Left ventricle myocardium superior (tissue), 1 donor: Measurements from ENCODE around the gene TMPRSS7. TPM values are rescaled to one million over a fixed set of nuclear protein-coding genes. Genes with fewer than 3 reads are reported as not detected.

Source experiments
- ATAC-seq: fragments of 200-7000 bp; cut with Tn5 transposase; one replicate; pipeline ENCODE4 v1.9.1; 2020; ENCODE audit warnings: mild to moderate bottlenecking, moderate library complexity
- DNase-seq: peaks from one replicate; pipeline ENCODE4 v3.0.0-alpha.2; 2020
- intact Hi-C: fragments of 100-400 bp; cut with micrococcal nuclease; formaldehyde crosslinking; loops from one replicate; pipeline ENCODE4 v1.11.0; 2022
- microRNA-seq: library from miRNA; unstranded; fragments of <30 nt; microRNA quantifications from one replicate; pipeline ENCODE4 v1.2.0, GENCODE V29; 2020; ENCODE audit warnings: borderline number of aligned reads
- total RNA-seq: library from RNA; stranded (reverse); fragmentation: NEBNext Ultra II Directional; extraction: Animal tissue kit (Norgen Biotek cat#: 25700); gene quantifications from one replicate; pipeline ENCODE4 v1.2.1, GENCODE V29; 2021
- donor health status: DM: no; HTN: yes; CAD: no; lungs with severe emphysema.

Gene TMPRSS7
- total RNA-seq, 1 donor from 2014 or later = not detected

- intact Hi-C loops = no loop called here
- ATAC-seq (no peak), DNase-seq (no peak)
Measured at GRCh38 chr3:112119962-112120836, 85.7 kb downstream of the TMPRSS7 start.

DNA sequence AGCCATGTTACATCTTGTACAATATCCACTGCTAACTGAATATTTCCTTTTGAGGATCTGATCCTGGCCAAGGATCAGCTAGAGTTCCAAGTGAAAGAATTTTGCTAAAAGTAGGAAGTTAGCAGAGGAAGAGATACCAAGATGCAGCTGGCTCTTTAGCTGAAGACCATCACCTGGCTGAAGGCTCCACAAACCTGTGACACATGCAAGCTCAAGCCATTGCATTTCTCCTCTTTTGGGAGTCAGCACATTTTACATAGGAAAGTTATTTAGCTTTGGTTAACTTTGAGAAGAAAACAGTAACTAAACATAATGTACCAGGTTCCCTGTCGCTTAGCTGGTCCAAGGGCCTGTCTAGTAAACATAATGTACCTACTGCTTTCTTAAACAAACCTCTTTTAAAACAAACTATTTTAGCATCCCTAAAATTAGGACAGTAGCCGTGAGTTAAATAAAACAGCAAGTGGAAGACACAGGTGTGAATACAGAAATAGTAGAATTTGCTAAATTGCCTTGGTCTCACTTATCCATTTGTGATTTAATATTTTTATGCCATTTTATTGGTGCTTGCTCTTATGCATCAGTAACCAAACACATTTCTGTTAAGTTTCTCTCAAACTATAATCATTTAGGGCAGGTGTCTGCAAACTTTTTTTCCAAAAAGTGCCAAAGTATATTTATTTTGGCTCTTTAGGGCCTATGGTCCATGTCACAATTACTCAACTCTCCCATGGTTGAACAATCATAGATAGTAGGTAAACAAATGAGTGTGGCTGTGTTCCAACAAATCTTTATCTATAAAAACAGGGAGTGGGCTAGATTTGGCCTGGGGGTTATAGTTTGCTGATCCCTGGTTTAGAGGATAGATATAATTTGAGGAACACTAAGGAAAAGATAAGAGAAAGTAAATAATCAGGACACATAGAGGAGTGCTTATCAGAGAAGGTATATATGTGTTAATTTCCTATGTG is 87.3 kb downstream of the TMPRSS7 start:
- no peak for DNase-seq
- ATAC-seq = no peak
- intact Hi-C loops = no loop called here

DNA sequence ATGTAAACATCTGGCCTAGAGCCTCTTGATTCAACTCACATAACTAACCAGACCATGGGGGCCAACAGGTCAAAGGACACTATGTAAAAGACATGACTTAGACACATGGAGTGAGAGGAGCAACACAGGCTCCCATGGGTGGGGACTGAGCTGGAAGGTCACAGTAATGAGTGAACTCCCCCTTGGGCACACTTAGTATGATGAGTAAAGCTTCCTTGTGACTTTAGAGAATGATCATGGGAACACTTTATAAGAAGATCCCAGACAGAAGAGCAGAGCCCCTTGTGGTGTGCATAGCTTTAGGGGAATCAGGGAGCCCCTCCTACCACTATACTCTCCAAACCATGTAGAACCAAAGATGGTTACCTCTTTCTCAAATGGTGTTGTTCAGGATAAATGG is 88.3 kb downstream of the TMPRSS7 start:
- intact Hi-C loops = no loop called here
- ATAC-seq = no peak
- DNase-seq = no peak

DNA sequence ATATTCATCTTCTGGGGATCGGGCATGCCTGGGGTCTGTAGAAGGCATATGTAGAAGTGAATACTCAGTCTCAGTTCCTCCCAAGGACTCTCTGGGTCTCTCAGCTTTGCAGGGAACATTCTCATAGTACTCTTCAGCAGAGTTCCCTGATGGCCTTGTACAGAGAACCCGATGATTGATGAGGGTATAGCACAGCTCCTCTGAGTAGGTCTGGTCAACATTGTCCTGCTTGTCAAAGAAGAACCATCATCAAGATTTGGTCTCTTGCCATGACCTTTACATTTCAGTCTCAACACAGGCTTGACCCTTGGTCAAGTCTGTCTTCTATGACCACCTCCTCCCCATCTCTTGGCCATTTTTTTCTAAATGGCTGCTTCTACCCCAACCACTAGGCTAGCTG is 89.0 kb downstream of the TMPRSS7 start:
- intact Hi-C loops = no loop called here
- DNase-seq (no peak), ATAC-seq (no peak)

GRCh38 chr3:112124907-112125607 is 90.5 kb downstream of the TMPRSS7 start:
- intact Hi-C loops = no loop called here
- DNase-seq (no peak), ATAC-seq (no peak)

- no peak for DNase-seq
- intact Hi-C loops = no loop called here
- ATAC-seq = no peak
Measured at GRCh38 chr3:112126511-112126911, 92.0 kb downstream of the TMPRSS7 start.

DNA sequence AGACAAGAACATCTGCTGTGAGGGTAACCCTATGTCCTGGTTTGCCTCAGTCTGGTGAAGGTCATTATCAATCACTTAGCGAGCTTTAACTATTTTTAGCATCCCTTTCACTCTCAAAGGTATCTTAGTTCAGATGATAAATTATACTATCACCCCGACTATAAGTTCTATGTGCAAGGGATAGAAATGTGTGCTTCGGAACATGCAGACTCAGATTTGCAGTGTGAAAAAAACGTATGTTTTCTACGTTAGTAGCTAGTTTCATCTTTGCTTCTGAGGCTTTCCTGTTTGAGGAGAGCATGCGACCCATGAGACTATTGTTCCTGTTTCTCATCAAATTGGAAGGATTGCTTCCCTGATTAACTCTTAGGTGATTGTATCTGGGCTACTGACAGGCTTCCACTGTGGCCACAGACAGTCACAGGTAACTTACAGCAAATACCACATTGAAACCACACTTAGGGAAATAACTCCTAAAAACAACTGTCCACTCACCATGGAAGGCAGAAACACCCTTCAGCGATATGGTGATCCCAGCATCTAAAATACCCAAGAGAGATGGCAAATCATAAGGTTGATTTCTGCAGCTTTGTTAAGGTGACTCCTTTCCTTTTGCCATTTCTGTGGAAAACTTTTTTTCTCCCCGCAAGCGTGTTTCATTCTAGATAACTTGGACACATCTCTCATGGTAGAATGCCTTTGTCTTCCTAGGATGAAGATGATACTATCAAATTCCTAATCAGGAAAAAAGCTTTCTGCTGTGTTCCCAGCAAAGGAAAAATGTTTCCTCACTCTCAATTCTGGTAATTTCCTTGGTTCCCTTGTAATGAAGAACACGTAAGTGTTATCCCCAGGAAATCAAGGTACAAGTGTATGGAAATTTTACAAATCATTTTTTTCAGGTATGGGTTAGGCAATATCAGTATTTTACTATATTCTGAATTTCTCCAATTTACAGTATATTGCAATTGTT is 93.3 kb downstream of the TMPRSS7 start:
- DNase-seq = no peak
- peak; percentile 50 for ATAC-seq
- intact Hi-C loops = no loop called here

GRCh38 chr3:112128843-112129727 is 94.5 kb downstream of the TMPRSS7 start:
- ATAC-seq (no peak), DNase-seq (no peak)
- intact Hi-C loops = no loop called here

DNA sequence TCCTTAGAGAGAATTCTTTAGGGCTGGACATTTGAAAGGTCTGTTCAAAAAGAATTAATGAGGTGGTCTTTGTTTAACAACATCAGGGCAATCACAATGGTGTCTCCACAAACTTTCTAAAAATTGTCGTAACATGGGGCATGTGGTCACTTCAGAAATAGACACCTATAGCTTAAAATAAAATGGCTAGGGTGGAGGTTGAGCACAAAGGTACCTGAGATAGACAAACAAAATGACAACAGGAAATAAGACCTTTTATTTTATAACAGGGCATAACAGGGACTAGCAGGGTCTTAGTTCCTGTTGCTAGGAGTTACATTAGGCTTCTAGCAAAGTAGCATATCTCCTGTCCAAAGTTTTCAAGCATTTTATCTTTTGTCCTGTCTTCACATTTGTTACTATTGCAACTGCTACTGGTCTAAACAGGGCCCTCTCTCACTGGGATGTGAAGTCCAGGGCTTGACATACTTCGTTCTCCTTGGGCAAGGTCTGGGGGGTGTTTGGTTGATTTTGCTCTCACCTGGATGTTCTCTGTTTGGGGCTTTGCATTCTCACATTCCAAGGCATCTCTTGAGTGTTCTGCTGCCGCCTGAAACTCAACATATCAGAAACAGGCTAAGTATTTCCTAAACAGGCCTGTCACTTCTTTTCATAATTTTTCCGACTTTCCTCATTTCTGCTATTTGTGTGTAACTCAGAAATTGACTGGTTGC is 95.5 kb downstream of the TMPRSS7 start:
- intact Hi-C loops = no loop called here
- ATAC-seq (no peak), DNase-seq (no peak)

- intact Hi-C loops = no loop called here
- DNase-seq (no peak), ATAC-seq (no peak)
Measured at GRCh38 chr3:112130638-112130993, 96.1 kb downstream of the TMPRSS7 start.

Small RNA genes within 50 kb of the gene (microRNA-seq; reads per million reads assigned to microRNA genes)
- not detected for gene MIR567

Other genes with a start within 250 kb of the TMPRSS7 start
- 128 TPM for gene PHLDB2, start 175.5 kb upstream of the TMPRSS7 start, total RNA-seq
- gene ABHD10, start 55.7 kb upstream of the TMPRSS7 start, total RNA-seq = 55.9 TPM
- gene TAGLN3, start 35.8 kb upstream of the TMPRSS7 start, total RNA-seq = not detected
- 1.7 TPM for gene C3orf52, start 51.7 kb downstream of the TMPRSS7 start, total RNA-seq
- gene GCSAM, start 98.5 kb downstream of the TMPRSS7 start, total RNA-seq = not detected